ENCODE results near the gene RPGRIP1L.

Gene RPGRIP1L

DNA sequence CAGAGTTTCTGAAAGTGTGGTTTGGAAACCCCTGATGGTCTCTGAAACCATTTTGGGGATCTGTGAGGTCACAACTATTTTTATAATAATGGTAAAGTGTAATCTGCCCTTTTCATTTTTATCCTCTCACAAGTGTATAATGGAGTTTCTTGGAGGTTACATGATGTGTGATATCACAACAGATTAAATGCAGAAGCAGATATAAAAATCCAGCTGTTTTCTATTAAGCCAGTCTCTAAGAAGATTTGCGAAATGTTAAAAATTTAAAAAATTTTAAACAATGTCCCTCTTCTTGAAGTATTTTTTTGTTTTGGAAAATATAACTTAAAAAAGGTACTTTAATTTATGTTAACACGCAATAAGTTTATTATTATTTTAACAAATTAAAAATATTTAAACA lies 48.7 kb downstream of the RPGRIP1L start:
- no peak overlapping the region for H3K4me3 ChIP-seq (ENCODE audit: low read depth, low read length)
- TF ChIP-seq, protein P1, sequence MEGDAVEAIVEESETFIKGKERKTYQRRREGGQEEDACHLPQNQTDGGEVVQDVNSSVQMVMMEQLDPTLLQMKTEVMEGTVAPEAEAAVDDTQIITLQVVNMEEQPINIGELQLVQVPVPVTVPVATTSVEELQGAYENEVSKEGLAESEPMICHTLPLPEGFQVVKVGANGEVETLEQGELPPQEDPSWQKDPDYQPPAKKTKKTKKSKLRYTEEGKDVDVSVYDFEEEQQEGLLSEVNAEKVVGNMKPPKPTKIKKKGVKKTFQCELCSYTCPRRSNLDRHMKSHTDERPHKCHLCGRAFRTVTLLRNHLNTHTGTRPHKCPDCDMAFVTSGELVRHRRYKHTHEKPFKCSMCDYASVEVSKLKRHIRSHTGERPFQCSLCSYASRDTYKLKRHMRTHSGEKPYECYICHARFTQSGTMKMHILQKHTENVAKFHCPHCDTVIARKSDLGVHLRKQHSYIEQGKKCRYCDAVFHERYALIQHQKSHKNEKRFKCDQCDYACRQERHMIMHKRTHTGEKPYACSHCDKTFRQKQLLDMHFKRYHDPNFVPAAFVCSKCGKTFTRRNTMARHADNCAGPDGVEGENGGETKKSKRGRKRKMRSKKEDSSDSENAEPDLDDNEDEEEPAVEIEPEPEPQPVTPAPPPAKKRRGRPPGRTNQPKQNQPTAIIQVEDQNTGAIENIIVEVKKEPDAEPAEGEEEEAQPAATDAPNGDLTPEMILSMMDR (IDR thresholded peaks at IDR 0.05; ENCODE audit: low read depth, low read length) = no peak

DNA sequence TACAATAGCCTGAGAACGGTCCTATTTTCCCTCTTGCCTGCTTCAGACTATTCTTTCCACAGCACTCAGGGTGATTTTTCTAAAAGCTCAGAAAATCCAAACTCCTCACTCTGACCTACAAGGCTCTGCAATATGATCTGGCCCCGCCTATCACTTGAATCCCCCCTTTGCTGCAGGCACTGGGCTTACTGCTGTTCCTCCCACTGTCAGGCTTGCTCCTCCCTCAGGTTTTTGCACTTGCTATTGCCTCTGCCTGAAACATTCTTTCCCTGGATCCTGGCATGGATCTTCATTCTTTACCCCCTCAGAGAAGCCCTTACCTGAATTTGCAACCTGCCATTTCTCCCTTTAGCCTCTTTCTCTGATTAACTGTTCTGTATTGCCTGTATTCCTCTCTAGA lies 52.3 kb downstream of the RPGRIP1L start:
- TF ChIP-seq, protein P1 (IDR thresholded peaks at IDR 0.05; ENCODE audit: low read depth, low read length) = no peak
- no peak overlapping the region for H3K4me3 ChIP-seq (ENCODE audit: low read depth, low read length)

DNA sequence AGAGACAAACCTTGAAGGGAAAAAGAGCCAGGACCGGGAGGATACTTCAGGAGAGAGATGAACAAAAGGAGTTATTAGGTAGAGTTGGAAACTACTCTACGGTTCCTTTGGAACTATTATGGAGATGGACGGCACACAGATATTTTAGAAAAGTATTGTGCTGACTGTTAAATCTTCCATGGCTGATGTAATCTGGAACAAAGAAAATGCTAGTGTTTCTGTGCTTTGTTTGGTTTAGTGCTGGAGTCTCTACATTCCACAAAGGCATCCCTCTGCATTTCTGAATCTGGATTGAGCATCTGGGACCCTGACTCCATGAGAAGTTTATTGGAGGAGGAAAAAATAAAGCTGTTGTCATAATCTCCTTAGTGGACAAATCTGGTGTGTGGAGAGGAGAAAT lies 57.2 kb downstream of the RPGRIP1L start:
- H3K4me3 ChIP-seq (ENCODE audit: low read depth, low read length) = no peak overlapping the region
- TF ChIP-seq, protein P1 (IDR thresholded peaks at IDR 0.05; ENCODE audit: low read depth, low read length) = no peak

DNA sequence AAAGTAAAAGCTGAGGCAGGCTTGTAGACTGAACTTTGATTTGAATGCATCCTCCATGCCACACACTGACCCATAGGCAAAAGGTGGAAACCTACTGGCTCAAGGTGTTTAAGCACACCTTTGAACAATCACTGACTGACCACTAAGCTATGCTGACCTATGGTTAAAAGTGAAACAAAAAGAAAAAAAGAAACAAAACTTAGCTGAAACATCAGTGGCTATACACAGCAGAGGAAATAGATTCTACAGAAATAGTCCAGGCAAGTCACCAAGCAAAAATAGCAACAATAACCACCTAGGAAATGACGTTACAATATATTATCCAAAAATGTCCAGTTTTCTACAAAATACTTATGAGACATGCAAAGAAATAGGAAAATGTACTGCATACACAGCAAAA lies 60.2 kb downstream of the RPGRIP1L start:
- H3K4me3 ChIP-seq (ENCODE audit: low read depth, low read length) = no peak overlapping the region
- TF ChIP-seq, protein P1 (IDR thresholded peaks at IDR 0.05; ENCODE audit: low read depth, low read length) = no peak

DNA sequence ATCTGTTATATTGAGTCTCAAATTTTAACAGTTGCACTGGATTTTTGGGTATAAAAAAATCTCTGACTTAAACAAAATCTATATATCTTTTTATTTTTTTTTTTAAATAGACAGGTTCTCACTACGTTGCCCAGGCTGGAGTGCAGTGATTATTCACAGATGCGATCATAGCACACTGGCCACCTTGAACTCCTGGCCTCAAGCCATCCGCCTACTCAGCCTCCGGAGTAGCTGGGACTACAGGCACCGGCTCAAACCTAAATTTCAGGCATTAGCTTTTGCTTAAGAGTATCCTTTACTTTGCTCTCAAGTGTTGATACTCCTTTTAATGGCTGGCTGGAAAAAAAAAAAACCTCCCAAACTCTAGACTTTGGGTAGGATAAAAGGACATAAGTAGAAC lies 61.6 kb downstream of the RPGRIP1L start:
- no peak overlapping the region for H3K4me3 ChIP-seq (ENCODE audit: low read depth, low read length)
- TF ChIP-seq, protein P1 (IDR thresholded peaks at IDR 0.05; ENCODE audit: low read depth, low read length) = no peak

DNA sequence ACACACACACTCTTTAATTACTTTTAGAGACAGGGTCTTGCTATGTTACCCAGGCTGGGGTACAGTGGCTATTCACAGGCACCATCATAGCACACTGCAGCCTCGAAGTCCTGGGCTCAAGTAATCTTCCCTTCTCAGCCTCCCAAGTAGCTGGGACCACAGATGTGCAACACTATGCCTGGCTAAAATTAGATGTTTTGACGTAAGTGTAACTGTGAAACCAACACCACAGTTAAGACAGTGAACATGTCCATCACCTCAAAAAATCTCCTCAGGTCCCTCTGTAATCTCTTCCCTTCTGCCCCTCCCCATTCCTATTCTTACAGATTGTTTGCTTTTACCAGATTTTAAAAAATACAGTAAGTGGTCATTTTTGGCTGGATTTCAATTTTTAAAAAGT lies 66.7 kb downstream of the RPGRIP1L start:
- TF ChIP-seq, protein P1 (IDR thresholded peaks at IDR 0.05; ENCODE audit: low read depth, low read length) = no peak
- no peak overlapping the region for H3K4me3 ChIP-seq (ENCODE audit: low read depth, low read length)

DNA sequence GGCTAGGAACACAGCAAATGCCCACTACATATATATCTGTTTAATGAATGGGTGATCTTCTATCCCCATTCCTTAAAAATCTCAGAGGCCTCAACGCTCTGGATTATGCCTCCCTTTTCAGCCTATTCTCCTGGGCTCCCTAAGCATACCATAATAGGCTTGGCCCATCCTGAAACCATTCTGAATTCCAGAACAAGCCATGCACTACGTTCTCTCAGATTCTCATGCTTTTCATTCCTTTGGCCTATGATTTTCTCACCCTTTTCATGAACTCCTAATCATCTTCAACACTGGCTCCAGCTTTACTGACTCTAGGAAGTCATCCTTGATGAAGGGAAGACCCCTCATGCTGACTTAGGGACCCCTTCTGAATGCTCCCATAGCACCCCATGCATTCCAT lies 71.1 kb downstream of the RPGRIP1L start:
- no peak overlapping the region for H3K4me3 ChIP-seq (ENCODE audit: low read depth, low read length)
- TF ChIP-seq, protein P1 (IDR thresholded peaks at IDR 0.05; ENCODE audit: low read depth, low read length) = no peak
